Neural cell (in vitro differentiated cells): ENCODE measurements around the gene MARCHF5. TPM values are rescaled to one million over a fixed set of nuclear protein-coding genes. Genes with fewer than 3 reads are reported as not detected.
"Not testable (repeated sequence)": the region's sequence is repeated elsewhere in the genome, so short reads cannot be mapped to it uniquely, and the experiment has no call there.

Source experiments
- H2AFZ ChIP-seq: fragments of 200-600, 300-800 bp; sonication (generic), shearing (Covaris generic); 2 replicates; pipeline ENCODE4 v1.6.0; 2014; ENCODE audit warnings: low read depth, mild to moderate bottlenecking, antibody characterized with exemption, low read length, moderate library complexity
- H3F3A ChIP-seq: fragments of 200-600 bp; shearing (Covaris generic); 2 replicates; pipeline ENCODE4 v1.6.1; 2016; ENCODE audit warnings: mild to moderate bottlenecking, moderate library complexity, mixed read lengths, antibody characterized with exemption, low read length; ENCODE audit not compliant: insufficient read depth, poor library complexity, severe bottlenecking
- H3K27ac ChIP-seq: fragments of 200-600, 300-800 bp; sonication (generic), shearing (Covaris generic); 2 replicates; pipeline ENCODE4 v1.5.1; 2014; ENCODE audit warnings: mild to moderate bottlenecking, low read length, moderate library complexity
- H3K27me3 ChIP-seq: fragments of 300-800, 200-600 bp; sonication (generic), shearing (Covaris generic); 2 replicates; pipeline ENCODE4 v1.6.0; 2014; ENCODE audit warnings: mild to moderate bottlenecking, low read depth, low read length, moderate library complexity; ENCODE audit not compliant: insufficient read depth
- H3K36me3 ChIP-seq: fragments of 300-800, 200-600 bp; sonication (generic), shearing (Covaris generic); 2 replicates; pipeline ENCODE4 v1.5.1; 2014; ENCODE audit warnings: mild to moderate bottlenecking, antibody characterized with exemption, low read length, moderate library complexity; ENCODE audit not compliant: insufficient read depth
- H3K4me2 ChIP-seq: fragments of 300-800, 200-600 bp; sonication (generic), shearing (Covaris generic); 2 replicates; pipeline ENCODE4 v1.6.0; 2014; ENCODE audit warnings: mild to moderate bottlenecking, low read length
- H3K4me3 ChIP-seq: fragments of 300-800, 200-600 bp; sonication (generic), shearing (Covaris generic); 2 replicates; pipeline ENCODE4 v1.5.1; 2014; ENCODE audit warnings: mild to moderate bottlenecking, low read length, moderate library complexity
- H3K79me2 ChIP-seq: fragments of 200-600 bp; shearing (Covaris generic); replicated peaks from 2 replicates; pipeline ENCODE4 v1.6.0; 2014; ENCODE audit warnings: mild to moderate bottlenecking, low read length, moderate library complexity; ENCODE audit not compliant: insufficient read depth
- H3K9ac ChIP-seq: fragments of 300-800, 200-600 bp; sonication (generic), shearing (Covaris generic); 2 replicates; pipeline ENCODE4 v1.6.1; 2016; ENCODE audit warnings: mild to moderate bottlenecking, low read length, mixed read lengths
- H3K9me2 ChIP-seq: fragments of 200-600 bp; shearing (Covaris generic); 2 replicates; pipeline ENCODE4 v1.6.1; 2016; ENCODE audit warnings: mild to moderate bottlenecking, low read length, mixed read lengths; ENCODE audit not compliant: insufficient read depth
- H3K9me3 ChIP-seq: fragments of 200-600, 300-800 bp; sonication (generic), shearing (Covaris generic); 2 replicates; pipeline ENCODE4 v1.6.1; 2016; ENCODE audit warnings: mild to moderate bottlenecking, mixed run types, low read length, moderate library complexity, mixed read lengths
- H4K20me1 ChIP-seq: fragments of 200-600 bp; shearing (Covaris generic); 2 replicates; pipeline ENCODE4 v1.6.1; 2016; ENCODE audit warnings: mild to moderate bottlenecking, mixed run types; ENCODE audit not compliant: insufficient read depth
- EP300 ChIP-seq: fragments of 450-650 bp; conservative IDR thresholded peaks from 2 replicates; pipeline ENCODE4 v1.6.1; 2014; ENCODE audit warnings: antibody characterized with exemption, mild to moderate bottlenecking, moderate library complexity; ENCODE audit not compliant: poor library complexity, severe bottlenecking
- EZH2 ChIP-seq: fragments of 200-600, 300-800 bp; shearing (Covaris generic), sonication (generic); IDR thresholded peaks from 2 replicates; pipeline ENCODE4 v1.6.1; 2014; ENCODE audit warnings: antibody characterized with exemption, low read length, borderline replicate concordance, mild to moderate bottlenecking; ENCODE audit not compliant: insufficient read depth, poor library complexity, severe bottlenecking
- MXI1 ChIP-seq: fragments of 450-650 bp; conservative IDR thresholded peaks from 2 replicates; pipeline ENCODE4 v1.6.1; 2014; ENCODE audit warnings: antibody characterized with exemption, mild to moderate bottlenecking; ENCODE audit not compliant: poor library complexity, severe bottlenecking
- POLR2AphosphoS5 ChIP-seq: IDR thresholded peaks from 2 replicates; pipeline ENCODE4 v1.6.1; 2012
- RAD21 ChIP-seq: fragments of 450-650 bp; conservative IDR thresholded peaks from 2 replicates; pipeline ENCODE4 v1.6.1; 2014; ENCODE audit warnings: antibody characterized with exemption, mild to moderate bottlenecking, moderate library complexity
- SMC3 ChIP-seq: fragments of 450-650 bp; conservative IDR thresholded peaks from 2 replicates; pipeline ENCODE4 v1.6.1; 2014; ENCODE audit warnings: antibody characterized with exemption, mild to moderate bottlenecking, moderate library complexity; ENCODE audit not compliant: poor library complexity
- TAF1 ChIP-seq: IDR thresholded peaks from 2 replicates; pipeline ENCODE4 v1.6.1; 2012; ENCODE audit warnings: low read depth
- polyA plus RNA-seq: library from polyadenylated mRNA; depleted of rRNA; stranded (reverse); fragments of >200 nt; gene quantifications from 2 replicates; pipeline ENCODE4 v1.2.3, GENCODE V29; 2014
- TF ChIP-seq, protein P1 (sequence below): IDR thresholded peaks from 2 replicates; pipeline ENCODE4 v1.6.1; 2012; ENCODE audit warnings: borderline replicate concordance
- TF ChIP-seq, protein P2 (sequence below): fragments of 450-650 bp; IDR thresholded peaks from 2 replicates; pipeline ENCODE4 v1.5.1; 2014; ENCODE audit warnings: antibody characterized with exemption, mild to moderate bottlenecking, moderate library complexity; ENCODE audit not compliant: poor library complexity, severe bottlenecking

The MARCHF5 gene
- polyA plus RNA-seq, 1 donor from 2014 or later = 65.5 TPM

DNA sequence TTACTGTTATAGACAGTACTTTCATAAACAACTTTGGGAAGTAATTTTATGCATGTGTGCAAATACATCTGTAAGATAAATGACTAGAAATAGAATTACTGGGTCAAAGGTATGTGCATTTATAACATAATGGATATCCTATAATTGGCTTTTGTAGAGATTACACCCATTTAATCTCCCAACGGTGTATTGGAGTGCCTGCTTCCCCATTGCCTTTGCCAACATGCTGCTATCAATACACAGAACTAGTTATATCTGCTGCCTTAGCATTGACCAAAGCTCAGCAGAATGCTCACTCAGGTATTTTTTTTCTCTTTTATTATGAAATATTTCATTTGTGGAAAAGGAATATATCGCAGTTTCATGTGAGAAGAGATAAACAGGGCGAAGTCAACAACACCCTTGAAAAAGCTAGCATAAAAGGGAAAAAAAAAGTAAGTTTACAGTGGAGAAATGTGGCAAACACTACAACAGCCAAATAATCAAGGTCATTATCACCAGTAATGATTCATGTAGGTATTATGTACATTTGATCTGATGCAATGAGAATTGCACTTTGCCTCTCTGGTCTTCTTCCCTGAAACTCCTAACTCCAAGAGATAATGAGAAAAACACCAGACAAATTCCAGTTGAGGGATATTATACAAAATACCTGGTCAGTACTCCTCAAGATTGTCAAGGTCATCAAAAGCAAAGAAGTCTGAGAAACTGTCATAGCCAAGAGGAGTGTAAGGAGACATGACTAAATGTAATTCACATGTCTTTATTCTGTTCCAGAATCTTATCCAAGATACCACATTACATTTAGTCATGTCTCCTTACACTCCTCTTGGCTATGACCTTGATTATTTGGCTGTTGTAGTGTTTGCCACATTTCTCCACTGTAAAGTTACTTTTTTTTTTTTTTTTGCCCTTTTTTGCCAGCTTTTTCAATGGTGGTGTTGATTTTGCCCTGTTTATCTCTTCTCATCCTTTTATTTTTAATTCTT, 36.8 kb downstream of the MARCHF5 start:
- Histone ChIP-seq H3K79me2 (peaks cover 41% of the 10 kb centered on the region), H3K9me2 (no peaks in the 10 kb centered on the region), H3K9ac (no peak overlapping the region), H3F3A (no peaks in the 10 kb centered on the region), H3K4me2 (no peak overlapping the region), H3K9me3 (no peaks in the 10 kb centered on the region), H3K27me3 (no peaks in the 10 kb centered on the region), H3K36me3 (no peaks in the 10 kb centered on the region), H2AFZ (no peak overlapping the region), H4K20me1 (no peaks in the 10 kb centered on the region), H3K4me3 (no peak overlapping the region), H3K27ac (no peak overlapping the region)
- TF ChIP-seq EP300 (no peak), SMC3 (no peak), EZH2 (no peak), TAF1 (no peak), POLR2AphosphoS5 (no peak), RAD21 (no peak), MXI1 (no peak)
- TF ChIP-seq, protein P1, sequence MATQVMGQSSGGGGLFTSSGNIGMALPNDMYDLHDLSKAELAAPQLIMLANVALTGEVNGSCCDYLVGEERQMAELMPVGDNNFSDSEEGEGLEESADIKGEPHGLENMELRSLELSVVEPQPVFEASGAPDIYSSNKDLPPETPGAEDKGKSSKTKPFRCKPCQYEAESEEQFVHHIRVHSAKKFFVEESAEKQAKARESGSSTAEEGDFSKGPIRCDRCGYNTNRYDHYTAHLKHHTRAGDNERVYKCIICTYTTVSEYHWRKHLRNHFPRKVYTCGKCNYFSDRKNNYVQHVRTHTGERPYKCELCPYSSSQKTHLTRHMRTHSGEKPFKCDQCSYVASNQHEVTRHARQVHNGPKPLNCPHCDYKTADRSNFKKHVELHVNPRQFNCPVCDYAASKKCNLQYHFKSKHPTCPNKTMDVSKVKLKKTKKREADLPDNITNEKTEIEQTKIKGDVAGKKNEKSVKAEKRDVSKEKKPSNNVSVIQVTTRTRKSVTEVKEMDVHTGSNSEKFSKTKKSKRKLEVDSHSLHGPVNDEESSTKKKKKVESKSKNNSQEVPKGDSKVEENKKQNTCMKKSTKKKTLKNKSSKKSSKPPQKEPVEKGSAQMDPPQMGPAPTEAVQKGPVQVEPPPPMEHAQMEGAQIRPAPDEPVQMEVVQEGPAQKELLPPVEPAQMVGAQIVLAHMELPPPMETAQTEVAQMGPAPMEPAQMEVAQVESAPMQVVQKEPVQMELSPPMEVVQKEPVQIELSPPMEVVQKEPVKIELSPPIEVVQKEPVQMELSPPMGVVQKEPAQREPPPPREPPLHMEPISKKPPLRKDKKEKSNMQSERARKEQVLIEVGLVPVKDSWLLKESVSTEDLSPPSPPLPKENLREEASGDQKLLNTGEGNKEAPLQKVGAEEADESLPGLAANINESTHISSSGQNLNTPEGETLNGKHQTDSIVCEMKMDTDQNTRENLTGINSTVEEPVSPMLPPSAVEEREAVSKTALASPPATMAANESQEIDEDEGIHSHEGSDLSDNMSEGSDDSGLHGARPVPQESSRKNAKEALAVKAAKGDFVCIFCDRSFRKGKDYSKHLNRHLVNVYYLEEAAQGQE = no peak
- TF ChIP-seq, protein P2, sequence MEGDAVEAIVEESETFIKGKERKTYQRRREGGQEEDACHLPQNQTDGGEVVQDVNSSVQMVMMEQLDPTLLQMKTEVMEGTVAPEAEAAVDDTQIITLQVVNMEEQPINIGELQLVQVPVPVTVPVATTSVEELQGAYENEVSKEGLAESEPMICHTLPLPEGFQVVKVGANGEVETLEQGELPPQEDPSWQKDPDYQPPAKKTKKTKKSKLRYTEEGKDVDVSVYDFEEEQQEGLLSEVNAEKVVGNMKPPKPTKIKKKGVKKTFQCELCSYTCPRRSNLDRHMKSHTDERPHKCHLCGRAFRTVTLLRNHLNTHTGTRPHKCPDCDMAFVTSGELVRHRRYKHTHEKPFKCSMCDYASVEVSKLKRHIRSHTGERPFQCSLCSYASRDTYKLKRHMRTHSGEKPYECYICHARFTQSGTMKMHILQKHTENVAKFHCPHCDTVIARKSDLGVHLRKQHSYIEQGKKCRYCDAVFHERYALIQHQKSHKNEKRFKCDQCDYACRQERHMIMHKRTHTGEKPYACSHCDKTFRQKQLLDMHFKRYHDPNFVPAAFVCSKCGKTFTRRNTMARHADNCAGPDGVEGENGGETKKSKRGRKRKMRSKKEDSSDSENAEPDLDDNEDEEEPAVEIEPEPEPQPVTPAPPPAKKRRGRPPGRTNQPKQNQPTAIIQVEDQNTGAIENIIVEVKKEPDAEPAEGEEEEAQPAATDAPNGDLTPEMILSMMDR = no peak

DNA sequence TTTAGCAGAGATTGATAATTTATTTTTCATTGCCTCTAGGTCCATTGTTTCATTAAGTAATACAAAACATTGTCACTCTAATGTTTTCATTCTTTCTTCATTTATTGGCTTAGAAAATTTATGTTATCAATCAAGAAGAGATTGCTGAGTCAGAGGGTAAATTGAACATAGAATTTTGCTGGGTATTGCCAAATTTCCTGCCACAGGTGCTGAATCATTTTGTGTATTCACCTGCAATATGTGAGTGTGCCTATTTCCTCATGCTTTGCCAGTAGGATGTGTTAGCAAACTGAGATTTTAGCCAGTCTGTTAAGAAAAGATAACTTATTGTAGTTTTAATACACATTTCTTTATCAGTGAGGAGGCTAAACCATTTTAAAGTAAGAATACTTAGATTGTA, 38.0 kb downstream of the MARCHF5 start:
- Histone ChIP-seq H3K27me3 (no peaks in the 10 kb centered on the region), H3K27ac (no peak overlapping the region), H3F3A (no peaks in the 10 kb centered on the region), H3K4me2 (no peak overlapping the region), H2AFZ (no peak overlapping the region), H3K4me3 (no peak overlapping the region), H3K36me3 (no peaks in the 10 kb centered on the region), H3K79me2 (peaks cover 29% of the 10 kb centered on the region), H3K9me3 (no peaks in the 10 kb centered on the region), H3K9ac (no peak overlapping the region), H3K9me2 (no peaks in the 10 kb centered on the region), H4K20me1 (no peaks in the 10 kb centered on the region)
- TF ChIP-seq RAD21 = no peak

DNA sequence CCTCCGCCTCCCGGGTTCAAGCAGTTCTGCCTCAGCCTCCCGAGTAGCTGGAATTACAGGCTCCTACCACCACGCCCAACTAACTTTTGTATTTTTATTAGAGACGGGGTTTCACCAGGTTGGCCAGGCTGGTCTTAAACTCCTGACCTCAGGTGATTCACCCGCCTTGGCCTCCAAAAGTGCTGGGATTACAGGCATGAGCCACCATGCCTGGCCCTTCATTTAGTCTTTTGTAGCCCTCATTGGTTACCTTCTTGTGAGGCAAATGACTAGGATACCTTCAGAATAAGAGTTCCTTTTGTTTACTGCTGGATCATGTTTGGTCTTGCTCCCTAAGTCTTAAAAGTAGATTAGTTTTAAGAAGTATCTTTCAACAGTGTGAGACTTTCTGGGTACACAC, 39.0 kb downstream of the MARCHF5 start:
- peaks cover 20% of the 10 kb centered on the region for H3K79me2 ChIP-seq
- H3K4me2 ChIP-seq = not testable (repeated sequence)

More for the DNA sequence above, 39.0 kb downstream of the MARCHF5 start:
- H4K20me1 ChIP-seq, H3K4me3 ChIP-seq, H3F3A ChIP-seq, H3K9ac ChIP-seq, H3K9me3 ChIP-seq, H3K27ac ChIP-seq, H2AFZ ChIP-seq, H3K36me3 ChIP-seq, H3K27me3 ChIP-seq, H3K9me2 ChIP-seq: not testable (repeated sequence)
